Activated gamma-delta T cell (primary cell): Measurements from ENCODE around the gene CHCHD10.

Source experiments
- DNase-seq: peaks from one replicate; lab custom pipeline; 2025; lab: John Stamatoyannopoulos, UW
- total RNA-seq, 2 donors: gene quantifications; one replicate each; lab custom pipeline; 2026; lab: John Stamatoyannopoulos, UW

CHCHD10 gene
- 7.4 to 7.9 reads per million in 2 donors for total RNA-seq

- peak; percentile 60 for DNase-seq
Measured at GRCh38 chr22:23767673-23768548, at the start of gene CHCHD10. Gene CHCHD10, minus strand, starts transcription at chr22:23767972. Its CDS starts 98 bp downstream, at chr22:23767874.

GRCh38 chr22:23817146-23817545 lies 49.4 kb upstream of the CHCHD10 start:
- no peak for DNase-seq

DNA sequence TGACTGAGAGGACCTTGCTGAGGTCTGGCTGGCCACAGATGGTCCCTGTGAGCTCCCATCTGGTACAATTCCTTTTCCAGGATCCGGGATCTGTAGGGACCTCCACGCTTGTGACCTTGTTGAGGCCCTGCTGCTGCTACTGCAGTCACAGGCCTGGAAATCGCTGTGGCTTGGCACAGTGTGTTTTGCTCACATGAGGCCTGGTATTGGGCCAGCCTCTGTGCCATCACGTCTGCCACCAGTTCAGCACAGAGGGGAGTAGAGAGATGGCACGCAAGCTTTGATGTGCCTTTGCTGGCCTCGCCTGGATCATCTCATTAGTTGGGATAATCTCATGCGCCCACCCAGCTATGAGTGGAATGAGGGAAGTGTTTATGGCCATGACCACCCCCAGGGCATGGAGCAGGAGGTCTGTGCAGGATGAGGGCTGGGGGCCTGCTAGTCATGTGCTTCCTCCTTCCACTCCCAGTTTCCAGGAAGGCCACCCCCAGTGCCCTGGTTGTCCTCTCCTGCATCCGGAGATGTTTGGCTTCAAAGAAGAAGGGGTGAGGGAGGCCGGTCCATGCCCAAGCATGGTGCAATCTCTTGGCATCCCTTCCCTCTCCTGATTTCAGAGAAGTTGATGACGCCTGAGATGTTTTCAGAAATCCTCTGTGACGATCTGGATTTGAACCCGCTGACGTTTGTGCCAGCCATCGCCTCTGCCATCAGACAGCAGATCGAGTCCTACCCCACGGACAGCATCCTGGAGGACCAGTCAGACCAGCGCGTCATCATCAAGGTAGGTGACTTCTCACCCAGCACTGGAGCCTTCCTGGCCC lies 48.6 kb upstream of the CHCHD10 start:
- DNase-seq: no peak

DNA sequence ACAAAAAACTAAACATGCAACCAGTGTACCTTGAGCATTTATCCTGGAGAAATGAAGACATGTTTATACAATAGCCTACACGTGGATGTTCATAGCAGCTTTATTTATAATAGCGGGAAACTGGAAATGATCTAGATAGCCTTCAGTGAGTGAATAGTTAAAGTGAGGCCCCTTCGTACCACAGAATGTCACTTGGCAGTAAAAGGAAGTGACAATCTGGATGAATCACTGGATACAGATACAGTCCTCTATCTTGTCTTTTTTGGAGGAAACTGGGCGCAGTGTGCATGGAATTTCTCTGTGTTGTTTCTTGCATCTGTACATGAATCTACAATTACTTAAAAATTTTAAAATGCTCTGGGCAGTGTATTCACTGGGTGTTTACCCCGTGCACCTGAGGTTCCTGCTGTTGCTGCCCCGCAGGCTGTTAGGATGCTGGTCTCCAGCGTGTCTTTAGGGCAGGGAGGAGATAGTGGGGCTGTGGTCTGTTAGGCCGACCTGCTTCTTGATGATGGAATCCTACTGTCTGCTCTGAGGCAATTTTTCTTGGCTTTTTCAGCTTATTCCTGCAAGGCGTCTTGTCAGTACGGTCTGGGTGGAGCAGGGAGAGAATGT lies 47.9 kb upstream of the CHCHD10 start:
- no peak for DNase-seq

DNA sequence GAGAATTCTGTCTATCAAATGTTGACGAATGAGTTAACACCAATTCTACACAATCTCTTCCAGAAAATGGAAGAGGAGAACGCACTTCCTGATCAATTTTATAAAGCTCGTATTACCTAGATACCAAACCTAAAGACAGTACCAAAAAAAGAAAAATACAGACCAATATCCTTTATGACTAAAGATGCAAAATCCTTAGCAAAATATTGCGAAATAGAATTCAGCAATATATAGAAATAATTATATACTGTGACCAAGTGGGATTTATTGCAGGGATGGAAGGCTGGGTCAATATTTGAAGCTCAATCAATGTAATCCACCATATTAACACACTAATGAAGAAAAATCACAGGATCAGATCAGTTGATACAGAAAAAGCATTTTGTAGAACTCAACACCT lies 44.6 kb upstream of the CHCHD10 start:
- no peak for DNase-seq

DNA sequence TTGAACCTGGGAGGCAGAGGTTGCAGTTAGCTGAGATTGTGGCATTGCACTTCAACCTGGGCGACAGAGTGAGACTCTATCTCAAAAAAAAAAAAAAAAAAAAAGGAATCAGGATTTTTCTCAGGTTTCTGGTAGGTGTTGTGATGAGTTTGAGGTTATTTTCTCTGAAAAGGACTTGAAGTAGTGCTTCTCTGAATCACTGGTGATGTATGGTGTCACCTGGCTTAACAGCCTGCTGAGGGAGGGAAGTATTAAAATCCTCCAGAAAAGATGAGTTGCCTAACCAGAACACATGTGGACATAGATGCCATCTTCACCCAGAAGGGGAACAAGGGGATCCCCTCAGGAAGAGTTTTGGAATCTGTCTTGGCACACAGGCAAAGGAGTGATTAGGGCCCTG lies 39.1 kb upstream of the CHCHD10 start:
- no peak for DNase-seq

DNA sequence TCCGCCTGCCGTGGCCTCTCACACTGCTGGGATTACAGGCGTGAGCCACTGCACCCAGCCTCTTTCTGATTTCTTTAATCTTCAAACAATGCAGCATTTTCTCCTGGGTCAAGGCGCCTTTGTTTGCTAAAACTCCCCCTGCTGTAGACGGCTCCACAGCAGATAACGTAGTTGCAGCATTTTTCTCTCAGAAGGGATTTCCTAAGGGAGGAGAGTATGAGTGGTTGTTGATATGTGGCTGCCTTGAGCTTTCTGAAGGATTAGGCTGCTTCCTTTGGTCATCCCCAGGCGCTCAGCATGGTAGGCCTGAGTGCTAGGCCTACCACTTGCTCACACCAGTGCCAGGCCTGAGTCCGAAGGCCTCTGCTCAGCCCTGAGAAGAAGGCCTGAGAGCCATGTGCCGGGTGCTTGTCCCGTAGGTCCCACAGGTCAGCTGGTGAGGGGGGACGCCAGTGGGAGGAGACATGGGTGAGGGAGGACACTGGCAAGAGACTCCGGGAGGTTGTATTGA lies 37.1 kb upstream of the CHCHD10 start:
- no peak for DNase-seq

- DNase-seq: no peak
Measured at GRCh38 chr22:23803001-23803819, 35.4 kb upstream of the CHCHD10 start.

GRCh38 chr22:23801886-23802377 lies 34.2 kb upstream of the CHCHD10 start:
- DNase-seq: no peak

GRCh38 chr22:23801238-23801821 lies 33.6 kb upstream of the CHCHD10 start:
- DNase-seq: no peak

DNA sequence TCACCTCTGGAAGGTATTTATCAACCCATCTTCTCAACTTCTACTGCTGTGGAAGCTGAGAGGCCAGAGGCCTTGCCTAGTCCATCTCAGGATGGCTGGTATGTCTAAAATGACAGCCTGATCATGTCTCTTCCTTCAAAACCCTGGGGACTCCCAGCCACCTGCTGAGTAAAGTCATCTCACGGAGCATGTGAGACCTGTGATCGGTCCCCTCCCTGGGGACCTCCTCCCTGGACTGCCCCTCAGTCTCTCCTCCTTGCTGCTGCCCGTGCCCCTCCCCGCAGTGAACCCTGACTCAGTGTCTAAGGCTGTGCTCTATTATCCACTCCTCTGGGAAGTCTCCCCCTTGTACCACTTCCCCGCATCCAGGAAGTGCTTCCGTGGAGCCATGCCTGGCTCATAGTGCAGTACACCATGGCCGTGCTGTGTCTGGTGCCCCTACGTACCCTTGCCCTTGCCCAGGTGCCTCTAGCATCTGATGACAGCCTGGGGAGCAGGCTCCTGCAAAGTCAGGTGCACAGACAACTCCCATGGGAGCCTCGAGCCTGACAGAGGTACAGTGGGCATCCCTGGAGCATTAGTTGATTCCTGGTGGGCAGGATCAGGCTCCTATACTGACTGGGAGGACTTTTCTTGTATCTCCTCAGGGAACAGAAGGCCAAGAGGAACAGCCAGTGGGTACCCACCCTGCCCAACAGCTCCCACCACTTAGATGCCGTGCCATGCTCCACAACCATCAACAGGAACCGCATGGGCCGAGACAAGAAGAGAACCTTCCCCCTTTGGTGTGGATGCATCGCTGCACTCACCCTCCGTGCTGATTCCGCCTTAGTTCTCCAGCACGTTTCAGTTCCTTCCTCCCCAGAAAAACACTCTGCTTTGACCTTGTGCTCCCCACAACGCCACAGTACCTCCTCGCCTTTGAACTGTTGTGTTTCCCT lies 32.8 kb upstream of the CHCHD10 start:
- DNase-seq: no peak

GRCh38 chr22:23796461-23796860 lies 28.7 kb upstream of the CHCHD10 start:
- DNase-seq: no peak

- DNase-seq: no peak
Measured at GRCh38 chr22:23793326-23793725, 25.6 kb upstream of the CHCHD10 start.

DNA sequence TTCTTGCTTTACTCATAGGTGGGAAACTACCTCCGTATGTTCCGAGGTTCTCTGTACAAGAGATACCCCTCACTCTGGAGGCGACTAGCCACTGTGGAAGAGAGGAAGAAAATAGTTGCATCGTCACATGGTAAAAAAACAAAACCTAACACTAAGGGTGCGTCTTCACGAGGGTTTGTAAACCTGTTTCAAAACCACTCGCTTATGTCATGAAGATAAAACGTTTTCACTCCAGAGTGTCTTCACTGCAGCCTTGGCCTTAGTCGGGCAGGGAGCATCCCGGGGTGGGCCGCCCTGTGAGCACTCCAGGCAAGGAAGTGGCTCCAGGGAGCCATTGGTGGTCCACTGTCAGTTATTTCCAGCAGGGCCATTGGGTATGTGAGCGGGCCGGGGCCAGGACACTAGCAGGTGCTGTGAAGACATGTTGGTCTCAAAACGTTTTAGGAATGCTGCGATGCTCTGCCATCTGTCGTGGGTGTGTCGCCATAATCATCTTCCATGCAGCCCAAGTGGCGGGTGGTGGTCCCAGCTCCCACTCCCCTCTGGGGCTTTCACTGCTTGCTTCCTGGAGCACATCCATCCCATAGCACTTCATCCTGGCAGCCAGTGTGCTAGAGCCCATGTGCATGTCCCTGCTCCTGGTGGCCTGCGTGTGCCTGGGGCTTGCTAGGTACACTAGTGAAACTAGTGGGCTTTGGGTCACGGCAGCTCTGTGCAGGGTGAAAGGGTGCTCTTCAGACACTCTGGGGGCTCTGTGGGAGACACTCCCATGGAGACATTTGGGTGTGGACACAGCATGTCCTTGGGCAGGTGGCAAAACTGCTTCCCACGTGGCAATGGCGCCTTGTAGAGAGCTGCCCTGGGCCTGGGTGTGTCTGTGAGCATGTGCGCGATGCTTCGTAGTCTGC lies 24.2 kb upstream of the CHCHD10 start:
- DNase-seq: no peak

GRCh38 chr22:23790819-23791737 lies 23.3 kb upstream of the CHCHD10 start:
- no peak for DNase-seq

GRCh38 chr22:23789638-23790037 lies 21.9 kb upstream of the CHCHD10 start:
- DNase-seq: no peak

- no peak for DNase-seq
Measured at GRCh38 chr22:23789121-23789520, 21.3 kb upstream of the CHCHD10 start.
